GM13977 (cell line): ENCODE measurements around the gene ZNF783.

ENCODE experiments used
- DNase-seq: peaks from one replicate; pipeline ENCODE4 v3.0.0; 2012; ENCODE audit warnings: low spot score
- in situ Hi-C: fragments of 300-500 bp; cut with MboI; formaldehyde crosslinking; loops from one replicate; pipeline ENCODE4 v1.12.0; 2022; ENCODE audit warnings: low sequenced_read_pairs, low pct_unique_long_range_greater_than_20kb, mixed read lengths, inconsistent platforms; ENCODE audit not compliant: unreplicated experiment
- TF ChIP-seq, protein P1 (sequence below): IDR thresholded peaks from 2 replicates; pipeline ENCODE4 v1.5.1; 2012; ENCODE audit warnings: mild to moderate bottlenecking, control low read depth; ENCODE audit not compliant: insufficient read depth; ENCODE audit errors: extremely low read depth, missing control alignments

Gene ZNF783

GRCh38 chr7:149334219-149334618 lies 72.2 kb downstream of the ZNF783 start:
- no peak for DNase-seq
- TF ChIP-seq, protein P1, sequence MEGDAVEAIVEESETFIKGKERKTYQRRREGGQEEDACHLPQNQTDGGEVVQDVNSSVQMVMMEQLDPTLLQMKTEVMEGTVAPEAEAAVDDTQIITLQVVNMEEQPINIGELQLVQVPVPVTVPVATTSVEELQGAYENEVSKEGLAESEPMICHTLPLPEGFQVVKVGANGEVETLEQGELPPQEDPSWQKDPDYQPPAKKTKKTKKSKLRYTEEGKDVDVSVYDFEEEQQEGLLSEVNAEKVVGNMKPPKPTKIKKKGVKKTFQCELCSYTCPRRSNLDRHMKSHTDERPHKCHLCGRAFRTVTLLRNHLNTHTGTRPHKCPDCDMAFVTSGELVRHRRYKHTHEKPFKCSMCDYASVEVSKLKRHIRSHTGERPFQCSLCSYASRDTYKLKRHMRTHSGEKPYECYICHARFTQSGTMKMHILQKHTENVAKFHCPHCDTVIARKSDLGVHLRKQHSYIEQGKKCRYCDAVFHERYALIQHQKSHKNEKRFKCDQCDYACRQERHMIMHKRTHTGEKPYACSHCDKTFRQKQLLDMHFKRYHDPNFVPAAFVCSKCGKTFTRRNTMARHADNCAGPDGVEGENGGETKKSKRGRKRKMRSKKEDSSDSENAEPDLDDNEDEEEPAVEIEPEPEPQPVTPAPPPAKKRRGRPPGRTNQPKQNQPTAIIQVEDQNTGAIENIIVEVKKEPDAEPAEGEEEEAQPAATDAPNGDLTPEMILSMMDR = no peak
- in situ Hi-C loops = no loop called here
